Activated naive CD8-positive, alpha-beta T cell treated with anti-CD3 and anti-CD28 coated beads for 36 hours (primary cell): Measurements from ENCODE around the gene STARD3. TPM values are rescaled to one million over a fixed set of nuclear protein-coding genes. Genes with fewer than 3 reads are reported as not detected.
A peak's percentile ranks its signal among the peaks of the same experiment; 100 is the strongest.
"Not testable (repeated sequence)": the region's sequence is repeated elsewhere in the genome, so short reads cannot be mapped to it uniquely, and the experiment has no call there.

Source experiments
- DNase-seq: peaks from one replicate; pipeline ENCODE4 v3.0.0; 2021
- H3K27ac Mint-ChIP-seq: one replicate; pipeline ENCODE4 v1.8.0; 2022; ENCODE audit warnings: mild to moderate bottlenecking, moderate library complexity, mixed read lengths
- H3K27me3 Mint-ChIP-seq: one replicate; pipeline ENCODE4 v1.8.0; 2022; ENCODE audit warnings: mild to moderate bottlenecking, mixed read lengths
- H3K36me3 Mint-ChIP-seq: one replicate; pipeline ENCODE4 v1.8.0; 2021; ENCODE audit warnings: mild to moderate bottlenecking, mixed read lengths
- H3K4me1 Mint-ChIP-seq: one replicate; pipeline ENCODE4 v1.8.0; 2021; ENCODE audit warnings: mixed read lengths
- H3K4me3 Mint-ChIP-seq: one replicate; pipeline ENCODE4 v1.8.0; 2022; ENCODE audit warnings: mild to moderate bottlenecking, moderate library complexity, mixed read lengths
- H3K9me3 Mint-ChIP-seq: one replicate; pipeline ENCODE4 v1.8.0; 2022; ENCODE audit warnings: mixed read lengths
- total RNA-seq, 2 experiments: library from RNA; stranded (reverse); gene quantifications; one replicate each; pipeline ENCODE4 v1.2.3, GENCODE V29; 2021

STARD3 gene
- 10 to 100 TPM; 47.9 to 53.2 TPM for total RNA-seq

DNA sequence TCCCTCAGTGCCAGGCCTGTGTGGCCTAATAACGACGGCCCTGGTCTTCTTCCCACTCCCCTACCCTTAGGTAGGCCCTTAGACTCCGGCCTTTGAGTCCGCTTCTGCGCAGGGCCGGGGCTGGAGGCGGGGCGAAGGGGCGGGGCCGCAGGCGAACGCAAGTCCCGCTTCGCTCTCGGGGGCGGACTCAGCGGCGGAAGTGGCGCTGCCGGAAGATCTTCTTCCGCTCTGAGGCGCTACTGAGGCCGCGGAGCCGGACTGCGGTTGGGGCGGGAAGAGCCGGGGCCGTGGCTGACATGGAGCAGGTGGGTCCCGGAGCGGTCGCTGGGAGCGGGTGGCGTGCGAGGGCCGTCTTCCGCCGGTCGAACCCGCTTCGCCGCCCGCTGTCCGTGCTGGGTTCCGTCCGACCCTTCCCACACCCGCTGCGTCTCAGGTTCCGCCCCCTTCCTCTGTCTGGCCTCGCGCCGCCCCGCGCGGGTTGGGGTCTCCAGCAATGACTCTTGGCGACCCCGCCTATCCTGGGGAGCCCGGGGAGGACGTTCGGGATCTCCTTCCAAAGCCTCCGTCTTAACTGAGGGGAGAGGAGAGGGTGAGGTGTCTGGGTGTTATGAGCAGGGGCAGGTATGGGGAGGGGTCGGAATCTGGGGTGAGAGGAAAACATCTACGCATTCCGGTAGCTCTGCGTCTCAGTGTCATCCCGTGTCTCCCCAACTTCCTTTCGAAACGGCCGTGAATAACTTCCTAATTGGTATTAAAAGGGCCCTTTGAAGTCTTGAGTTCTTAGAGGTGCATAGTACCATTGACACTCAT is at the start of gene STARD3:
TSS of gene STARD3 (plus strand) at position 218 of the 810 bp plus-strand sequence. CDS start 16,388 bp downstream, outside the sequence.
- no peaks in the 10 kb centered on the region for H3K9me3 Mint-ChIP-seq
- H3K36me3 Mint-ChIP-seq = peaks cover 5% of the 10 kb centered on the region
- peak within 1 kb of the TSS; percentile 93 for H3K4me3 Mint-ChIP-seq
- peak within 1 kb of the TSS; percentile 82 for H3K27ac Mint-ChIP-seq
- H3K27me3 Mint-ChIP-seq = no peaks in the 10 kb centered on the region
- peak; percentile 92 for DNase-seq
- peaks cover 41% of the 10 kb centered on the region for H3K4me1 Mint-ChIP-seq

DNA sequence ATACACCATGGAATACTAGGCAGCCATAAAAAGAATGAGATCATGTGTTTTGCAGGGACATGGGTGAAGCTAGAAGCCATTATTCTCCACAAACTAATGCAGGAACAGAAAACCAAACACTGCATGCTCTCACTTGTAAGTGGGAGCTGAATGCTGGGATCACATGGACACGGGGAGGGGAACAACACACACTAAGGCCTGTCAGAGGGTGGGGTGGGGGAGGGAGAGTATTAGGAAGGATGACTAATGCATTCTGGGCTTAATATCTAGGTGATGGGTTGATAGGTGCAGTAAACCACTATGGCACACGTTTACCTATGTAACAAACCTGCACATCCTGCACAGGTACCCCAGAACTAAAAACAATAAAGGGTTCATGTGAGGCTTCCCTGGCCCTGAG is 46.8 kb upstream of the STARD3 start:
- not testable (repeated sequence) for H3K4me3 Mint-ChIP-seq, H3K27ac Mint-ChIP-seq, DNase-seq, H3K4me1 Mint-ChIP-seq, H3K36me3 Mint-ChIP-seq, H3K9me3 Mint-ChIP-seq
- peaks cover 38% of the 10 kb centered on the region for H3K27me3 Mint-ChIP-seq

DNA sequence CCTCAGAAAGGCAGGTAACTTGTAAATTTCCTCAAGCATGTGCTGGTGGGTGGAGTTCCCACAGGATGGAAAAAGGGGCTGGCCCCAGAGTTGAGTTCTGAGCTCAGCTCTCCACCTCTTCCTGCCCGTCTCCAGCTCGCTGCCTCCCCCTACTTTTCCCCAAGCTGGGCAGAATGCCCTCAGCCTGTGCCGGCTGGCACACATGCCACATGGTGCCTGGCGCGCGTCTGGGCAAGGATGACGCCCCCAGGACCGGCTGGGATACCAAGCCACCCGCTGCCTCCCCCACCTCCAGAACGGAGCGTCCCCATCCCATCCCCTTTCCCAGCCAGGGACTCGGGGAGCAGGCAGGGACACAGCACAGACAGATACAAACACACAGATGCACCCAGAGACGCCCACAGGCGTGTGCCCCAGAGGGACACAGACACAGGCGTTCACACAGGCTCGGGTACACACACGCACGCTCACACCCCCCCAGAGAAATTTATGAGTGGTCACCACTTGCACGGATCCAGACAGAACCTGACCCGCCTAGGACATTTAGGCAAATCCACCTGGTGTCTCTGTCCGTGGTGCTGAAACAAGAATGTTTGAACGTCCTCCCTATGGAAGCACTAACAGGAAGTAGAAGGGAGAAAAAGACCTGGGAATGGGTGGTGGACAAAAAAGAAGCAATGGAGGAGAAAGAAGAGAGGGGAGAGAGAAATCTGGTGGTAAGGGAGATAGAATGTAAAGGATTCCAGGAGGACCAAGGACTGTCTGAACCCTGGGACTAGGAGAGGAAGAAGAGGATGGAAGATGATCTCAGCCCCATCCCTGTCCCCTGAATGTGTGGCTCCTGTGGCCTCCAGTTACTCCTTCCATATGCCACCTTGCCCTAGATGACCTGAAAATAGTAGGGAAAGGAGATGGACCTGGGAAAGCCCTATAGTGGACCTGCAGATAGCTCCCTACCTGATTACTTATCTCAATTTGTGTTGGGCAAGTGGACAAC is 44.7 kb upstream of the STARD3 start:
- peaks cover 55% of the 10 kb centered on the region for H3K27me3 Mint-ChIP-seq

GRCh38 chr17:39593371-39593770 is 43.6 kb upstream of the STARD3 start:
- H3K9me3 Mint-ChIP-seq = no peaks in the 10 kb centered on the region
- no peaks in the 10 kb centered on the region for H3K36me3 Mint-ChIP-seq
- peaks cover 65% of the 10 kb centered on the region for H3K27me3 Mint-ChIP-seq
- H3K4me1 Mint-ChIP-seq = peaks cover 10% of the 10 kb centered on the region
- DNase-seq = no peak
- H3K27ac Mint-ChIP-seq = no peak overlapping the region
- H3K4me3 Mint-ChIP-seq = no peak overlapping the region

More for the DNA sequence above, 44.7 kb upstream of the STARD3 start:
- Mint-ChIP-seq H3K9me3 (no peaks in the 10 kb centered on the region), H3K27ac (no peak overlapping the region), H3K4me3 (no peak overlapping the region), H3K4me1 (peaks cover 2% of the 10 kb centered on the region), H3K36me3 (no peaks in the 10 kb centered on the region)
- DNase-seq = no peak

DNA sequence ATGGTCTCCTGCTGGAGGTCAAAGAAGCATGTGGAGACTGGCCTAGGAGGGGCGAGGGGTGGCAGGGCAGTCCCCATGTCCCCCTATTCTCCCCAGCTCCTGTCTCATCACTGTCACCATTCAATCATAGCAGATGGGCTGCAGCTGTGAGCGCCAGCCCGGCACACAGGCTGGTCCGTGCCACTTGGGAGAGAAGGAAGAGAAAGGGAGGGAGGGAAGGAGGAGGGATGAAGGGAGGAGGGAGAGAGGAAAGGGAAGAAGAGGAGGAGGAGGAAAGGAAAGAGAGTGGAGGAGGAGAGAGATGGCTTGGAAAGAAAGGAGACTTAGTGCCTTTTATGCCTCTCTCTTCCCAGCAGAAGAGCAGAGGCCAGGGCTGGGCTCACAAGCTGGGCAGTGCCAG is 41.6 kb upstream of the STARD3 start:
- Mint-ChIP-seq H3K4me3 (no peak overlapping the region), H3K27ac (no peak overlapping the region), H3K36me3 (no peaks in the 10 kb centered on the region), H3K27me3 (peaks cover 77% of the 10 kb centered on the region), H3K9me3 (no peaks in the 10 kb centered on the region), H3K4me1 (peaks cover 14% of the 10 kb centered on the region)
- no peak for DNase-seq

- Mint-ChIP-seq H3K4me1 (peaks cover 14% of the 10 kb centered on the region), H3K9me3 (no peaks in the 10 kb centered on the region), H3K4me3 (no peak overlapping the region), H3K27me3 (peaks cover 85% of the 10 kb centered on the region), H3K36me3 (no peaks in the 10 kb centered on the region), H3K27ac (no peak overlapping the region)
- DNase-seq = no peak
These were observed 40.9 kb upstream of the STARD3 start for GRCh38 chr17:39595928-39596510.

- no peak overlapping the region for H3K4me3 Mint-ChIP-seq
- DNase-seq = no peak
- no peak overlapping the region for H3K27ac Mint-ChIP-seq
- no peaks in the 10 kb centered on the region for H3K9me3 Mint-ChIP-seq
- no peaks in the 10 kb centered on the region for H3K36me3 Mint-ChIP-seq
- H3K27me3 Mint-ChIP-seq = peaks cover 91% of the 10 kb centered on the region
- H3K4me1 Mint-ChIP-seq = peaks cover 14% of the 10 kb centered on the region
These were observed 40.2 kb upstream of the STARD3 start for GRCh38 chr17:39596543-39597267.

DNA sequence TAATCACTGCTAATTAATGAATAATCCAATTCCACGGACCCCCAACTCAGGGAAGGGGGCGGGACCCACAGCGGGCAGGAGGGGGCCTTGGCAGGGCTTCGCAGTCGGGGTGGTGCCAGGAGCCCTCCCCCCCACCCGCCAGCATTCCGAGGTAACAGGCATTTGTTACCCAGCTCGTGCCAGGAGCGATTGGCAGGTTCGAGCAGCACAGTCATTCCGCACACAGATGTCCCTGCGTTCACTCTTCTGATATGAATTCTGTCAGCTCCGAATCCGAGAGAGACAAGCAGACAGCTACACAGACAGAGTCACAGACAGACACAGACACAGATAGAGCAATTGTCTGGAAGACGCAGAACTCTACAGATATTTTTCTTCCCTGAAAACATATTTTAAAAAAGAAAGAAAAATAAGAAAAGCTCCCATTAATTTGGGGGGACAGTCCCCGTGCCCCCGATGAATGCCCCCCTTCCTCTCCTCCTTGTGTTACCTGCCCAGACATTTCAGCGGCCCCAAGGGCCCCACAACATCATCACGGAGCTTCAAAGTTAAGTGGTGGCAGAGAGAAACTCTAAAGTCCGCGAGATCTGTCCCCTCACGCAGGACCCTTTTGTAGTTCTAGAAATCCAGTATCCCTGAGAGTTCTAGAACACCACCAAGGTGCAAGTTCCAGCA is 39.4 kb upstream of the STARD3 start:
- Mint-ChIP-seq H3K27ac (no peak overlapping the region), H3K4me3 (no peak overlapping the region)

GRCh38 chr17:39598047-39598481 is 38.9 kb upstream of the STARD3 start:
- Mint-ChIP-seq H3K36me3 (no peaks in the 10 kb centered on the region), H3K4me3 (no peak overlapping the region), H3K27me3 (peaks cover 97% of the 10 kb centered on the region), H3K9me3 (no peaks in the 10 kb centered on the region), H3K27ac (no peak overlapping the region), H3K4me1 (peaks cover 14% of the 10 kb centered on the region)
- no peak for DNase-seq

More for the DNA sequence above, 39.4 kb upstream of the STARD3 start:
- Mint-ChIP-seq H3K9me3 (no peaks in the 10 kb centered on the region), H3K4me1 (peaks cover 14% of the 10 kb centered on the region), H3K36me3 (no peaks in the 10 kb centered on the region), H3K27me3 (peaks cover 95% of the 10 kb centered on the region)
- no peak for DNase-seq

DNA sequence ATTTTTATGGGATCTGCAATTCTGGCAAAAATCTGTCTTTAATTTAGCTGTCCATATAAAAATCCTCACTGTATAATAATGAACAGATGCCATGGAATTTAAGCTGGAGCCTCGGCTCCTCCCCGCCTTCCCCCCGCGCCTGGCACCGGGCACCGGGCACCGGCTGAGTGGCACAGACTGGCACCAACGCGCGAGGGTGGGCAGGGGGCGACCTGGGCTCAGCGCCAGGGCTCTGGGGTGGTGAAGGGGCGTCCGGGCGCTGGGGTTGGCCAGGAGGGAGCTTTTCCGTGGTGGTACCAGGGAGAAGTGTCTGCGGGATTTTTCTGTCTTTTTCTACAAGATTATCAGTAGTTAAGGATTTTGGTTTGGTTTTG is 38.3 kb upstream of the STARD3 start:
- Mint-ChIP-seq H3K4me1 (peaks cover 15% of the 10 kb centered on the region), H3K36me3 (no peaks in the 10 kb centered on the region), H3K27me3 (peaks cover 97% of the 10 kb centered on the region), H3K27ac (no peak overlapping the region), H3K9me3 (no peaks in the 10 kb centered on the region), H3K4me3 (no peak overlapping the region)
- DNase-seq = no peak

DNA sequence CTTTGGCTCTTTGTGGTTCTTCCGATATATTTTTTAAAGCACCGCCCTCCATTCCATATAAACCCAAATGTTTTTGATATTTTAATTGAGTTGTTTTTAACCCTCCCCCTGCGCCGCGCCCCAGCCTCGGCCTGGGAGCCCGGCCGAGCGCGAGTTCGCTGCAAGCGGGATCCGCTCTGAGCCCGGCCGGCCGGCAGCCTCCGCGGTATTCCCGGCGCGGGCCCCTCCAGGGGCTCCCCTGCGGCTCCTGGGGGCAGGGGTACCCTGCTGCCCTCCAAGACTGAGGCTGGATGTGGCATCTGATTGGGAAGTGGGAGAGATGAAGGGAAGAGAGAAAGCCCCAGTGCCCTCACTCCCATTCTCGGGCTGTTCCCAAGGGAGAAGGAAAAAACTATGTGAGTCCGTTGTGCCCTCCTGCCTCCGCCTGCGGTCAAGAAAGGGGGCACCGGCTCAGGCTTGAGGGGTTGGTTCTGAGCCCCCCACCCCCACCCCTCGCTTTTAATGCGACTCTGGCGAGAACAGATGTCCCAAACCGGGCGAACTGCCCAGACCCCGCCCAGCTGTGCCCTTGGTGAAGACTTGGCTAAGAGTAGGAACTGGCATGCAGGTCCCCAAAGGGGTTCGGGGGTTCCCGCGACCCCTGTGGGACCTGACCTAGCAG is 37.8 kb upstream of the STARD3 start:
- H3K4me3 Mint-ChIP-seq = no peak overlapping the region

DNA sequence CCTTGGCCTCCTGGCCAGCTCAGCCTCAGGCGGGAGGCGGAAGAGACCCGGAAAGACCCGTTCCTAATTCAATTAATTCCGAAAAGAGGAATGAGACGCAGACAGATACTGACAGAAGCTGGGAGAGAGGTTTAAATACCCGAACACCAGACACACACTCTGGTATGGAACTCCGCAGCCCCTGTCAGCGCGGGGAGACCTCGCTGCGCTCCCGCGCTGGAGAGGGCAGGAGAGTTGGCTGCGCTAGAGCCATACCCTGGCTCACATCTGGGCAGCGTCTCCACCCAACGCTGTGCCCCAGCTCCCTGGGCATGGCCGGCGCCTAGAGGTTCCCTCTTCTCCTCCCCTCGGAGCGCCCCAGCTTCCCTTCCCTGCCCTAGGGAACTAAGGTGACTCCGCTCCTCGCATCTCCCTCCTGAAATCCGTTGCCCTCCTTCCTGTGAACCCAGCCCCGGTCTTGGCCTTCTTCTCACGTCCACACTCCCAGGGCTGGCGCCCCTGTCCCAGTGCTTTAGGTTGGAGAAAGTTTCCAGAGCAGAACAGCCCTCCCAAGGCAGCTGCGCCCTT is 37.2 kb upstream of the STARD3 start:
- Mint-ChIP-seq H3K4me1 (peaks cover 18% of the 10 kb centered on the region), H3K36me3 (no peaks in the 10 kb centered on the region), H3K27ac (no peak overlapping the region), H3K9me3 (no peaks in the 10 kb centered on the region), H3K4me3 (no peak overlapping the region), H3K27me3 (peaks cover 99% of the 10 kb centered on the region)
- DNase-seq = no peak

More for the DNA sequence above, 37.8 kb upstream of the STARD3 start:
- H3K27me3 Mint-ChIP-seq = peaks cover 99% of the 10 kb centered on the region
- peaks cover 17% of the 10 kb centered on the region for H3K4me1 Mint-ChIP-seq
- DNase-seq = no peak
- H3K9me3 Mint-ChIP-seq = no peaks in the 10 kb centered on the region
- H3K27ac Mint-ChIP-seq = no peak overlapping the region
- H3K36me3 Mint-ChIP-seq = no peaks in the 10 kb centered on the region

DNA sequence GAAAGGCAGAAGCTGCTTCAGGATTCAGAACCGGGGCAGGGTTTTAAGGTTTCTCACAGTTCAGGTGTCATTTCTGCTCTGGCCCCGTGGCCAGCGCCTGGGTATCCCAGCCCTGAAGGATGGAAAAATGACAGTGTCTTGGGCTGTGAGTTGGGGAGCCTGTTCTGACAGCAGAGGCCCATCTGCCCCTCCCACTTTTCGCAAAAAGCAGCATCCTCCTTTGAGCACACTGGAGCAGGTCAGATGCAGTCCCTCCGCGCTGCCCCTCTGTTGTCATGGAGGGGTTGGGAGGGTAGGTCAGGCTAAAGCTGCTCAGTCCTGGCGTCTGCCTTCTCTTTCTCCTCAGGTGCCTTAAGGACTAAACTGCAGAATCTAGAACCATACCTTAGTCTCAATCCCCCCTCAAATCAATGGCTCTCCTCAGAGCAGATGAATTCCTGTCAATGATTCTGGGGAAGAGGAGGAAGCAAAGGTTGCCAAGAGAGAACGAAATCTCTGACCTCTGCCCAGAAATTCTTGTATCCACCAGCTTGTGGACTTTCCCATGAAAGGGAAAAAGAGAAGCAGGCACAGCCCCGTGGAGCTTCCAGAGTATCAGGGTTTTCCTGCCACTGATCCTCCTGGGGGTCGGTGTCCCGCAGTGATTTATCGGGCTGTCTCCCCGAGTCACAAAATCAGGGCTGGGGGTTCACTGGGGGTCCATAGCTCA is 36.5 kb upstream of the STARD3 start:
- Mint-ChIP-seq H3K9me3 (no peaks in the 10 kb centered on the region), H3K27ac (no peak overlapping the region), H3K4me3 (no peak overlapping the region), H3K4me1 (peaks cover 23% of the 10 kb centered on the region), H3K27me3 (peaks cover 99% of the 10 kb centered on the region), H3K36me3 (no peaks in the 10 kb centered on the region)
- no peak for DNase-seq
